GM18511 (cell line): ENCODE results near the gene CBX8.

Source experiments
- ATAC-seq: cut with Tn5 transposase; IDR thresholded peaks from one replicate; pipeline ENCODE4 v1.9.1; 2021; ENCODE audit warnings: mild to moderate bottlenecking, moderate library complexity; ENCODE audit not compliant: unreplicated experiment

CBX8 gene

DNA sequence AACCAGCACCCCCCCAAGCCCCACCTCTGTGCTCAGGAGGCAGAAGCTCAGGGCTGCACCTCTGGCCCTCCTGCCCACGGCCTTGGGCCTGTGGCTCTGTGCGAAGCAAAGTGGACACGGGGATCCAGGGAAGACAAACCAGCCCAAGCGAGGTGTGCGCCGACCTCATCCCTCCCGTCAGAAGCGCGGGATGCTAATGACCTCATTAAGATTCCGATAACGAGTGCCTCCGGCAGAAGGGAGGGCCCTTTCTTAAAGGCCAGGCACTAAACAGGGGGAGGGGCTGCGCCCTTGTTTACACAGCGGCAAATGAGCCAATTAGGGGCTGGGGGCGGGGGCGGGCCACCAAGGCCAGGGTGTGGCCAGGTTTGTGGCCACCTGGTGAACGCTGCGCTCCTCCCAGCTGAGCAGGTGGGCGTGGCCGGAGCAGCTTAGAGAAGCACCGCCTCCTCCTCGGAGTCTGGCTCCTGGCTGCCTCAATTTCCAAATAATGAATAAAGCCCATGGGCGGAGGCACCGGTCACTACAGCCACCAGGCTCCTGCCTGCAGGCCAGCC is 39.2 kb upstream of the CBX8 start:
- ATAC-seq: no peak

DNA sequence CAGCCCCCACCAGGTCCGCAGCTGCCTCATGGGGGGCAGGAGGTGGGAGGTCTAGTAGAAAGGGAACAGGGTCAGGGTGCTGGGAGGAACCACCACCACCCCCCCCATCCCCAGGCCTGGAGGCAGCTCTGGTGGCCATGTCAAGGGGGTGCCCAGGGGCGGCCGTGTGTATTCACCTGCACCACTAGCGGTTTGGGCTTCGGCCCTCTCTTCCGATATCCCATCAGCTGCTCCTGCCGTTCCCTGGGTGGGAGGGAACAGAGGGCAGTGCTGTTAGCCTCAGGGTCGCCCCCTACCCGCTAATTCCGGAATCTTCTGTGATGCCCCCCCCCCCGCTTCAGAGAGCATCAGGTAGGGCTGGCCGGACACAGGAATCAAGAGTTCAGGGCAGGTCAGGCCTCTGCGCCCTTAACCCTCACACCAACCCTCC is 38.6 kb upstream of the CBX8 start:
- ATAC-seq: no peak

DNA sequence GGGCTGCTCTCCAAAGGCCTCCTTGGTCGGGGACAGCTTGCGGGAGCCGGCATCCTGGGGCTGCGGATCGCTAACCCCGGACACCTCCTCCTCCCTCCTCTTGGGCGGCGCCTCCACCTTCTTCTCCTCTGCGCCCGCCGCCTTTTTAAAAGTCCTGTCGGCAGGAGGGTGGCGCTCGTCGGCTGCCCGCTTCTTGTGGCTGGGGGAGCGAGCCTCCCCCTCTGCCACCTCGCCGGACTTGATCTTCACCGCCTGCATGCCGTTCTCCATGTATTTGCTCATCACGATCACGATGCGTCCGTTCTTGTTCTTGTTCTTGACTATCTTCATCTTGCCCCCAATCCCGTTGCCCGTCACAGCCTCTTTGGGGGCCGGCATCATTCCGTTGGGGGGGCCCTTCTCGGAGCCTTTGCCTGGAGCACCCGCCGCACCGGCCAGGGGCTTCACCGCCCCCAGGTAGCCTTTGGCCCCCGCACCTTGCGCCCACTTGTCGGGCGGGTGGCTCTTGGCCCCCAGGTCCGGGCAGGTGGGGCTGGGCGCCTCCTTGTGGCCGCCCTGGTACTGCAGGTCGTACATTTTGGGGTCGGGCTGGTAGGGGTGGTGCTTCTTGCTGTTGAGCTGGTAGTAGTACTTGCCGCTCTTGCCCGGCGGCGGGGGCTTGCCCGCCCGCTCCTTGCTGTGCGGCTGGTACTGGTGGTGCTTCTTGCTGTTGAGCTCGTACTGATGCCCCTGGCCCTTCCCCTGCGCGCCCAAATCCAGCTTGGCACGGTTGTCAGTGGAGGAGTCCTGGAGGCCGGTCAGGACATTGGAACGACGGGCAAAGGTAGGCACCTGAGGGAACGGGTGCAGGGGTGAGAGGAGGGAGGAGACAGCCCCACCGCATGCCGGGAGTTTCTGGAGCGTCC is 37.9 kb upstream of the CBX8 start:
- no peak for ATAC-seq

DNA sequence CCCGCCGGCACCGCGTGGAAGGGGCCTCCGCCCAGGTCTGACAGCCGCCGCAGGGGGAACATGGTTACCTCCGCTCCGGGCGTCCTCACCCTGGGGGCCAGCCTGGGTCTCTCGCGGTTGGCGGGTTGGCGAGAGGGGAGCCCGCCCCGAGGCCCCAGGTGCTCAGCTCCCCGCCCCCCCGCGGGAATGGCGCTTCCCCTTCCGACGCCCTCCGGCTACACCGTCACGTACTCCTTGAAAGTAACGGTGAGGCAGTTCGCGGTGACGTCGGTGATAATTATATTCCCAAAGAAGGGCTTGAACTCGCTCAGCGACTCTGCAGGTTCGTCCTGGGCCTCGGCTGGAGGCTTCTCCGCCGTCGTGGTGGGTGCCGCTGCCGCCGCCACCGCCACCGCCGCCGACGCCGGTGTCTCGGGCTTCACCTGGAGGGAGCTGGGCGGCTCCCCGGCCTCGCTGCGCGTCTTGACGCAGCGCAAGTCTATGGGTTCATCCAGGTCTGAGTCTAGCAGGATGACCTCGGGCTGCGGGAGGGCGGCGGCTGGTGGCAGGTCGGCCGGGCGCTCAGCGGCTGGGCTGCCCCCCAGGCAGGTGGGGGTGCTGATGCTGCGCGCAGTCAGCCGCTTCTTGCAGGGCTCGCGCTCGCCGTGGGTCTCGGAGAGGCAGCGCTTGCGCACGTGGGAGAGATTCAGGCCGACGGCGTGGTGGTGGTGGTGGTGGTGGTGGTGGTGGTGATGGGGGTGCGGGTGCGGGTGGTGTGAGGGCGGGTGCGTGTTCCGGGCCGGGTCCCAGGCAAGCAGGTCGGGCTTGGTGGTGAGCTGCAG is 37.1 kb upstream of the CBX8 start:
- no peak for ATAC-seq

DNA sequence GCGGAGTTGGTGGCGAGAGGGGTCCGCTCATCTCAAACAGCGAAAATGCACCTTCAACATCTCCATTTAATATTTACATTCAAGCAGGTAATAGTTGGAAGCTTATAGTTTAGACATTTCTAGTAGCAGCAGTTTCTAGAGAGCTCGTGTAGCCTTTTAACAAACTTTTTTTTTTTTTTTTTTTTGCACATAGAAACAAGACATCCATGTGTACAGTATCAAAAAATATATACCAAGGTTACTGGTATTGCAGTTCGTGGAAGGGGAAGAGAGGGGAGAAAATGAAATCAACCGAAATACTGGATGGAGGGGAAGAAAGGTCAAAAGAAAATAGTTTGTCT is 36.2 kb upstream of the CBX8 start:
- no peak for ATAC-seq

DNA sequence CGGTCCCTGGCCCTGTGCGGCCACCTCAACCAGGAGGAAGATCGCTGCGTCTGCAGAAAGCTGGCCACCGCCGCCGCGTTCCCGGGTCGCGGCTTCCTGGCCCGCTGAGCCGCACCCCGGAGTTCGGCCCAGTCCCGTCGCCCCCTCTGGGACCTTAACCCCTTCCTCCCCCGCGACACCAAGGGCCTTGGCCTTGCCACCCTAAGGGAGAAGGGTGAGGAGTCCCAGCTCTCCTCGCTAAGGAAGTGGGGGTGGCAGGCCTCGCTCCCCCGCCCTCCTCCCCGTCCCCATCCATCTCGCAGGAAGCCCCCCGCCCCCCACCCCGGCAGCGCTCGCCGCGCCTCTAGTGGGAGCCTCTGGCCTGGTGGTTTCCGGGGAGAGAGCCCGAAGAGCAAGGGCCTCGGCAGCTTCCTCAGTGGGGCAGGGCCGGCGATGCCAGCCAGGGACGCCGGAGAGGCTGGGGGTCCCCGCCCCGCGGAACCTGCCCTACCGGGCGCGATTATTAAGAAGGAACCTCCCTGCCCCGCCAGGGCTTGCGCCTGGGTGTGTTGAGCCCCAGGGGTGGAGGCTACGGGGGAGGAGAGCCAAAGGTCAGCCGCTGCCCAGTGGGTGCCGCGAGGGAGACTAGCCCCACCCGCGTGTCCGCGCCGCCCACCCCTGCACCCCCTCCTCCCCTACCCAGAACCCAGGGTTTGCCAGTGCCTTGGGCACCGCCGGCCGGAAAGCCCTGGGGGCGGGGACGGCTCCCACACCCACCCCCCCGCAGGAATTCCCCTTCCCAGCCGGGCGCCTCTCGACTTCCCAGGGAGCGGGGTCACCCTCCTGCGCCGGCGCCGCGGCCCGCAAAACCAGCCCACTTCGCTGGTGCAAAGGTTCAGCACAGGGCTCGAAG is 35.6 kb upstream of the CBX8 start:
- no peak for ATAC-seq

DNA sequence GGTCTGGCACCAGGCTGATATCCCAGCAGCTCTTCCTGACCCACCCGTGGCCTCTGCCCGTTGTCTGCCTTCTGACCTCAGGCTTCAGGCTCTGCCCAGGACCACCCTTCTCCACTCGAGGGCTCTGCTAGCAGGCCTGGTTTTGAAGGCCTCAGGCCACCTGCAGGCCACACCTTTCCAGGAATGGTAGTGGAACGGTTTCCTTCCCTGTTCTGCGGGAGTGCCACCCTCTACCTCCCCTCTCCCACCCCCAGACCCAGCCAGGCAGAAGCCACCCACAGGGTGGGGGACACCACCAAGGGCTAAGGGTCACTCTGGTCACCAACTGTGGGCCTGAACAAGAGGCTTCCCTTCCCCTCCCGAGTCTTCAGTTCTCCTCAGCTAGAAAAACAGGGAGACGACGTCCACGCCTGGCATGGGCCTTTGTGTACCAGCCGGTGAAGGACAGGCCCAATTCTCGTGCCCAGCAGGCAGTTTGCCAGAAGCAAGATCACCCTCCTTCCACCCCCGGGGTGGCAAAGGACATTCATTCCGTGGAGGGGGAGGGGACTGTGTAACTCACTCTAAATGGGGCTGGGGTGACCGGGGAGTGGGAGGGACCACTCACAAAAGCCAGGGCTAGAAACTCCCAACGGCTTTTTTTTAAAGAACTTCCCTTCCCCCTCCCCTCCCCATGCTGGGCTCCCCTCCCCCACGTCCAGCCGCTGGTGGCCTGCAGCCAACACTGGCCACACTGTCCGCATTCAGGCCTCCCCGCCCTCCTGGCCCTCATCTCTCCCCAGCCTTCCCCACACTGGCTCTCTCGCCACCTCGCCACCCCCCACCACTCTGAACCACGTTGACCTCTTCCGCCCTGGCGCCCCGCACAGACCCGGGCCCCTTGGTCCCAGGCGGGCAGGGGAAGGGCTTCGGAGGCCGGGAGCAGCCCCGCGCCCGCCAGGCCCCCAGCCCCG is 34.7 kb upstream of the CBX8 start:
- ATAC-seq: no peak

DNA sequence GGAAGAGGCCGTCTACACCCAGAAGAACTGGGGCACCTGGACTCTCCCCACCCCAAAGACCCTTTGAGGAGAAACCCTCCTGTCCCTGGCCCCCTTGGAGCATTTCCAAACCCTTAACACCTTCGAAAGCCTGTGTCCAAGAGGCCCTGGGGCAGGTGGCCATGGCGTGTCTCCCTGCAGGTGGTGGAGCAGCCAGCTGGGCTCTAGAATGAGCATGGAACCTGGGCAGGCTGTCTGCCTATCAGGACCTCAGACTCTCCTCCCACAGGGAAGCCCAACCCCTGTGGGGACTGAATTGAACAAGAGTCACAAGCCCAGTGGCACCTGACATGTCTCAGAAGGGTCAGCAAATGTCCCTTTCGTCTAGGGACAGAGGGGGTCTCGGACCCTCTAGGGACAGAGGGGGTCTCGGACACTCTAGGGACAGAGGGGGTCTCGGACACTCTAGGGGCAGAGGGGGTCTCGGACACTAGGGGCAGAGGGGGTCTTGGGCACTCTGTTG is 33.9 kb upstream of the CBX8 start:
- no peak for ATAC-seq

DNA sequence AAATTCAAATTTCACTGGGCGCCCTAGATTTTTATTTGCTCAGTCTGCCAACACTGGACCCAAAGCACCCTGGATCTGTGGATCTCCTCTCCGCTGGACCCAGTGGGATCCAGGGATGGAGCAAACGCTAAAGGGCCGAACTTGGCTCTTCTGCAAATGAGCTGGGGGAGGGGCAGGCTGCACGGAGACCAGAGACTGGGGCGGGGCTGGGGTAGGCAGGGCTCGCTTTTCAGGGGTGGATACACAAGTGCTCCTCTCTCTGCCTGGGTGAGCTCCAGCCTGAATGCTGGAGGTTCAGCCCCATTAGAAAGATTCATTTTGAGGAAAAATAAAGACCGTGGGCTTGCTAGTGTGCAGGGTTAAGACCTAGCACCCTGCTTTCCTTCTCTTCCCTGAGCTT is 33.4 kb upstream of the CBX8 start:
- no peak for ATAC-seq

DNA sequence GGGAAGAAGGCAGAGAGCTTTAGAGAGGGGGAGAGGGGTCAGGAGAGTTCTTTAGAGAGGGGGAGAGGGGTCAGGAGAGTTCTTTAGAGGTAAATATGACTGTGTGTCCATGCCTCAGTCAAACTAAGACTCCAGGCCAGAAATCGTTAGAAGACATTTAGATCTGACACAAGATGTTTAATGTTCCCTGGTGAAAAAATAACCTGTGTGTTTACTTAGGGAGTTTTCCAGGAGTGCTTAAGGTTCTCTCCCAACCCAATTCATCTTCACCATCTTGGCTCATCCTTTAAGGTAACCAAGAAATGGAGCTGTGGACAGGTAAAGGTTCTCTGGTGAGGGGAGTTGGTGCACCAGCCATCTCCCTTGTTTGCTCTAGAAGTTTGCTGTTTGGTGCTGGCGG is 32.6 kb upstream of the CBX8 start:
- no peak for ATAC-seq

DNA sequence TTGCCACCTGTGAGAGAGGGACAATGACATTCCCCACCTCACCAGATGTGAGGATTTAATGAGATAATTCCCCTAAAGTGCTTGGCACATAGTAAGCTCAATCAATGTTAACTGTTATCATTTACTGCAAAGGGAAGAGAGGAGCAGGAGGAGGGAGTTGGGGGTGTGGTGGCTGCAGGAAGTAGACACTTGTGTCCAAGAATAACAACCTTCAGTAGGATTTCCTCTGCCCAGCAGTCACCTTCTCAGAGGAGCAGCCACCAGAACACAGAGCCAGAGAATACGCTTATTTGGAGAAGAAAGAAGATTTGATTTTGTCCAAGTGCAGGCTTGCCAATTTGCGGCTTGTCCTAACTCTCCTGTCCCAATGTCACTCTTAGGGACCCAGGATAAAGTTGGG is 32.1 kb upstream of the CBX8 start:
- ATAC-seq: no peak

DNA sequence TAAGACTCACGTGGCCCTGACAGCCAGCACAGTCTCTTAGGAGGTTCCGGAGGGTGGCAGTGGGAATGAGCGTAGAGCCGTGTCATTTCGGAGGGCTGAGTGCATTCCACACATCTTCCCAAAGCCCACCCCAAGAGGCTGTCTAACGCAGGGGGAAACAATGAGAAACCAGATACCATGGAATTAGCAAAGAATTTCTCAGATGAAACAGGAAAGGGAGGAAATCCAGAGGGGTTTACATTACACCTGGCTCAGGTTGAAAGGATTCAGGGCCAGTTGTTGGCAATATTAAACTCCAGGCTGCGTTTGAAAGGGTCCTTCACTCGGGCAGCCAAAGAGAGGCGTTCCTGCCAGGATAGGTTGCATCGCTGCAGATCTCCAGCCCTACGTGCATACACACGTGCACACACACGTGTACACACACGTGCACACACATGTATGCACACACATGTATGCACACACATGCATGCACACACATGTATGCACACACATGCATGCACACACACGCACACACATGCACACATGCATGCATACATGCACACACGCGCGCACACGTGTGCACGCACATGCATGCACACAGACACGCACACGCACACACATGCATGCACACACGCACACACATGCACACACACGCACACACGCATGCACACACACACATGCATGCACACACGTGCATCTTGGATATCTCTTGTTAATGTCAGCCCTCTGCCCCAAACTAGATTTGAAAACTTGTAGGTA is 30.1 kb upstream of the CBX8 start:
- ATAC-seq: no peak

DNA sequence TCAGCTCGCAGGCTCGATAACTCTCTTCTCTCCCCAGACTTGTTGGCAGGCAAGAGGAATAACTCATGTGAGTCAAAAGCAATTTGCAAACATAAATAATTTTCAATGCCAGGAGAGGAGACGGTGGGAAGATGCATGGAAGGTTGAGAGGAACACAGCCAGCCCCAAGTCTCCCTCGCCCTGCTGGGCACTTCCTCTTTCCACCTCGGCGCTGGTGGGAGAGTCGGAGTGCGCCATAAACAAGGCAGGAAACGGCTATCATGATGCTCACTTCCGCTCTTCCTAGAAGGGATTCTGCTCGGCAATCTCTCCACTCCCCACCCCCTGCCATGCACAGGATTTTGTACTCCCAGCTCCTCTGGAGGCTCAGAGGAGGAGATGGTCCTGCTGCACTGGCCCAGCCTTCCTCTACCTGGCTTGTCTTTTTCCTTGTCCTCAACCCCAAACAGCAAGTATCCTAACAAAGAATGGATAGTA is 29.4 kb upstream of the CBX8 start:
- ATAC-seq: no peak

DNA sequence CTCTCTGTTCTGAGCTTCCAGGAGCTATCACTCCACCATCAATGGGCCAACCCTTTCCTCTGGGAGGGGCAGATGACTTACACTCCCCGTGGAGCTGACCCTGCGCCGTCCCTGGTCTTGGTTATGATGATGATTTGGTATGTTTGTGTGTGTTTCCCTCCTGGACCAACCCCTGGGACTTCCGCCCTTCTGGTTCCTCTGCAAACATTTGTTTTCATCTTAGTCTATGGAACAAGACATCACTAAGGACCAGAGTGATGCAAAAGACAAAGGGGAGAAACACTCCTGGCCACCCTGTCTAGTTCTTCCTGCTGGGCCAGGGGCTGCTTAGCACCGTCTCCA is 28.7 kb upstream of the CBX8 start:
- no peak for ATAC-seq

DNA sequence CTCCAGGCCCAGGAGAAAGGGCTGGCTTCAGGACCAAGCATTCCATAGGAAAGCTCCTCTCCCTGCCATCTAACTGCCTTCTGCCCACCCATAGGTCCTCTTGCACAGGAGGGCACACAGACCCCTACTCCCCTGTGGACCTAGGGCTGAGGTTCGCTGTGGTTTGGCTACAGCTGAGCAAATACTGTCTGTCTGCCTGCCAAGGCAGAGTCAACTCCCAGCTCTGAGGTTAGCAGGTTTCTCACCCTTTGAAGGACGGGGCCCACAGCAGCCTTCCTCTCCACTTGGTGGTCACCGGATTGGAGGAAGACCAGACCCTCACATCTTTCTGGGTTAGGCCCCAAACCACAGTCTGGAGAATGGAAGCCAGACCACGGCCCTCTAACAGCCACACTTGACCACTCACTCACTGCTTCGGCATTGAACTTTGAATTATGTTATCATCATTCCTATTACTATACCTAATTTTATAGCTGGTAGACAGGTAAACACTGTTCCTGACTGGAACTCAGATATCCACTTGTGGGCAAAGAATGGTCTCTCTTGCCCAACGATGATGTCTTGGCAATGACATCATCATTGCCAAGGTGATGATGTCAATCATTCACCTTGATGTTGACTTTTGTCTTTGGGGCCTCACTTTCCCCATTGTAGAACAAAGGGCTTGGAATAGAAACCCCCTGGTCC is 28.2 kb upstream of the CBX8 start:
- ATAC-seq: no peak

DNA sequence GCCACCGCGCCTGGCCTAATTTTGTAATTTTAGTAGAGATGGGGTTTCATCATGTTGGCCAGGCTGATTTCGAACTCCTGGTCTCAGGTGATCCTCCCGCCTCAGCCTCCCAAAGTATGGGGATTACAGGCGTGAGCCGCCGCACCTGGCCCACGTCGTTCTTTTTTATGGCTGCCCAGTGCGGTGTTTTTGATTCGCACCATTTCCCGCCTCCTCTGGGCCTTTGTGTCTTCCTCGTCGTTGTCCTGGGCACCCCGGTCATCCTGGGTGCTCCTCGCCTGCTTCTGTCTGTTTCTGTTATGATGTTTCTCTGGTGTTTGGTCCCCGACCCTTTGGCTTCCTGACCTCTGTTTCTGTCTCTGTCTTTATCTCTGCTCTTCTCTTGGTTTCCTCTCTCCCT is 27.4 kb upstream of the CBX8 start:
- no peak for ATAC-seq

DNA sequence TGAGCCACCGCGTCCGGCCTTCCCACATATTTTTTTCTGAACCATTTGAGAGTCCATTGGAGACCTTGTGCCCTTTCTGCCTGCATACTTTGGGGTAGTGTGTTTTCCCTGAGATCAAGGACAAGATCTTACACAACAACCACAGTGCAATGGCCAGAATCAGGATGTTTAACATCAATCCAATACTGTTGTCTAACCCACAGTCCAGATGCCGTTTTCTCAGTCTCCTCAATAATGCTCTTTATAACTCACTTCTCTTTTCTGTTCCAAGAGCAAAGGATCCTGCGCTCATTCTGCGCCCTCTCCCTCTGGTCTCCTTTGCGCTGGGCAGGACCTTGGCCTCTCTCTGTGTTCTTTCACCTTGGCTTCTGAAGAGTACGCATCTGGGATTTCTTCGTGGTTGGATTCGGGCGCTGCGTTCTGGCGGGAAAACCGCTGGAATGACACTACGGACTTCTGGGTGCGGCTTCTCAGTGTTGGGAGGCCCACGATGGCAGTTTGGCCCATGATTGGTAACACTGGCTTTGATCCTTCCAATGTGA is 25.8 kb upstream of the CBX8 start:
- ATAC-seq: no peak
